Astrocyte (in vitro differentiated cells and primary cell): ENCODE results near the gene SRSF12. TPM values are rescaled to one million over a fixed set of nuclear protein-coding genes. Genes with fewer than 3 reads are reported as not detected.
A peak's percentile ranks its signal among the peaks of the same experiment; 100 is the strongest.

Experiments used
- DNase-seq: peaks from one replicate; pipeline ENCODE4 v3.0.0-alpha.2; 2010; ENCODE audit warnings: low read depth
- FAIRE-seq: peaks from 2 replicates; lab custom pipeline; 2011; peaks lifted over from hg19 to GRCh38; lab: Jason Lieb, UNC
- H2AFZ ChIP-seq: 2 replicates; pipeline ENCODE4 v1.6.0; 2012; ENCODE audit warnings: low read depth, low read length, inconsistent platforms
- H3K27ac ChIP-seq: 2 replicates; pipeline ENCODE4 v1.5.1; 2011; ENCODE audit warnings: low read depth, low read length, inconsistent platforms
- H3K27me3 ChIP-seq: 2 replicates; pipeline ENCODE4 v1.6.0; 2011; ENCODE audit warnings: low read length, inconsistent platforms; ENCODE audit not compliant: insufficient read depth
- H3K36me3 ChIP-seq: 2 replicates; pipeline ENCODE4 v1.5.1; 2011; ENCODE audit warnings: low read length, inconsistent platforms; ENCODE audit not compliant: insufficient read depth
- H3K4me1 ChIP-seq: 2 replicates; pipeline ENCODE4 v1.5.1; 2011; ENCODE audit warnings: low read length, inconsistent platforms; ENCODE audit not compliant: insufficient read depth
- H3K4me2 ChIP-seq: 2 replicates; pipeline ENCODE4 v1.6.0; 2012; ENCODE audit warnings: low read length, inconsistent platforms
- H3K4me3 ChIP-seq: 2 replicates; pipeline ENCODE4 v1.5.1; 2011; ENCODE audit warnings: low read depth, mild to moderate bottlenecking, low read length, inconsistent platforms; ENCODE audit not compliant: insufficient read depth
- H3K79me2 ChIP-seq: 2 replicates; pipeline ENCODE4 v1.6.0; 2012; ENCODE audit warnings: mild to moderate bottlenecking, low read length, inconsistent platforms; ENCODE audit not compliant: insufficient read depth
- H3K9ac ChIP-seq: 2 replicates; pipeline ENCODE4 v1.6.0; 2012; ENCODE audit warnings: mild to moderate bottlenecking, low read length, inconsistent platforms
- H3K9me3 ChIP-seq: 2 replicates; pipeline ENCODE4 v1.5.1; 2012; ENCODE audit warnings: low read depth, mild to moderate bottlenecking, low read length, inconsistent platforms; ENCODE audit not compliant: insufficient read depth
- H4K20me1 ChIP-seq: 2 replicates; pipeline ENCODE4 v1.6.0; 2012; ENCODE audit warnings: low read length, inconsistent platforms; ENCODE audit not compliant: insufficient read depth
- H3K27ac Mint-ChIP-seq: one replicate; pipeline ENCODE4 v1.8.0; 2021; ENCODE audit warnings: mild to moderate bottlenecking, mixed read lengths; ENCODE audit not compliant: unreplicated experiment
- H3K27me3 Mint-ChIP-seq: one replicate; pipeline ENCODE4 v1.8.0; 2021; ENCODE audit warnings: low read depth, mixed read lengths; ENCODE audit not compliant: unreplicated experiment
- H3K36me3 Mint-ChIP-seq: one replicate; pipeline ENCODE4 v1.8.0; 2021; ENCODE audit warnings: low read depth, mixed read lengths; ENCODE audit not compliant: unreplicated experiment
- H3K4me1 Mint-ChIP-seq: one replicate; pipeline ENCODE4 v1.8.0; 2021; ENCODE audit warnings: low read depth, mixed read lengths; ENCODE audit not compliant: unreplicated experiment
- H3K4me3 Mint-ChIP-seq: one replicate; pipeline ENCODE4 v1.8.0; 2021; ENCODE audit warnings: mild to moderate bottlenecking, moderate library complexity, mixed read lengths; ENCODE audit not compliant: unreplicated experiment
- H3K9me3 Mint-ChIP-seq: one replicate; pipeline ENCODE4 v1.8.0; 2021; ENCODE audit warnings: mild to moderate bottlenecking, mixed read lengths; ENCODE audit not compliant: unreplicated experiment
- CTCF ChIP-seq: IDR thresholded peaks from 2 replicates; pipeline ENCODE4 v1.5.1; 2011; ENCODE audit warnings: low read depth, mild to moderate bottlenecking, inconsistent platforms, low read length, moderate library complexity; ENCODE audit not compliant: insufficient read depth
- EZH2 ChIP-seq: IDR thresholded peaks from 2 replicates; pipeline ENCODE4 v1.6.1; 2012; ENCODE audit warnings: mild to moderate bottlenecking, low read length, inconsistent platforms; ENCODE audit not compliant: insufficient read depth
- total RNA-seq: library from RNA; stranded (reverse); gene quantifications from 2 replicates; pipeline ENCODE4 v1.2.1, GENCODE V29; 2021

SRSF12 gene
- total RNA-seq, 1 donor from 2014 or later, result 9.2 TPM

GRCh38 chr6:89073840-89074239, 44.0 kb downstream of the SRSF12 start:
- no peak overlapping the region for H3K9ac ChIP-seq
- Mint-ChIP-seq H3K9me3 (no peaks in the 10 kb centered on the region), H3K27ac (no peak overlapping the region), H3K4me3 (no peak overlapping the region), H3K4me1 (peaks cover 7% of the 10 kb centered on the region), H3K27me3 (no peaks in the 10 kb centered on the region), H3K36me3 (no peaks in the 10 kb centered on the region)
- FAIRE-seq, result no peak
- H3K4me2 ChIP-seq, result no peak overlapping the region
- H3K79me2 ChIP-seq, result no peaks in the 10 kb centered on the region
- no peaks in the 10 kb centered on the region for H4K20me1 ChIP-seq
- H2AFZ ChIP-seq, result no peak overlapping the region
- DNase-seq, result no peak
- H3K27me3 ChIP-seq, result peaks cover 3% of the 10 kb centered on the region
- H3K27ac ChIP-seq, result no peak overlapping the region
- no peaks in the 10 kb centered on the region for H3K4me1 ChIP-seq
- no peaks in the 10 kb centered on the region for H3K9me3 ChIP-seq
- no peaks in the 10 kb centered on the region for H3K36me3 ChIP-seq
- TF ChIP-seq EZH2 (no peak), CTCF (no peak)
- H3K4me3 ChIP-seq, result no peak overlapping the region

- H3K9ac ChIP-seq, result no peak overlapping the region
- H3K36me3 ChIP-seq, result no peaks in the 10 kb centered on the region
- no peaks in the 10 kb centered on the region for H3K9me3 Mint-ChIP-seq
- H3K79me2 ChIP-seq, result no peaks in the 10 kb centered on the region
- no peaks in the 10 kb centered on the region for H3K9me3 ChIP-seq
- no peak overlapping the region for H3K4me3 ChIP-seq
- DNase-seq, result no peak
- H3K4me2 ChIP-seq, result no peak overlapping the region
- peaks cover 3% of the 10 kb centered on the region for H3K27me3 ChIP-seq
- H2AFZ ChIP-seq, result no peak overlapping the region
- no peak overlapping the region for H3K27ac Mint-ChIP-seq
- FAIRE-seq, result no peak
- H3K27ac ChIP-seq, result no peak overlapping the region
- no peaks in the 10 kb centered on the region for H3K36me3 Mint-ChIP-seq
- H3K4me1 Mint-ChIP-seq, result peaks cover 7% of the 10 kb centered on the region
- H4K20me1 ChIP-seq, result no peaks in the 10 kb centered on the region
- H3K4me3 Mint-ChIP-seq, result no peak overlapping the region
- H3K4me1 ChIP-seq, result no peaks in the 10 kb centered on the region
- H3K27me3 Mint-ChIP-seq, result no peaks in the 10 kb centered on the region
- TF ChIP-seq CTCF, result no peak
- no peak for TF ChIP-seq EZH2
Measured at GRCh38 chr6:89073014-89073620, 44.8 kb downstream of the SRSF12 start.

- FAIRE-seq, result peak; percentile 9
- Histone ChIP-seq H3K9ac (no peak overlapping the region), H3K4me3 (no peak overlapping the region), H3K9me3 (no peaks in the 10 kb centered on the region), H3K79me2 (no peaks in the 10 kb centered on the region), H3K36me3 (no peaks in the 10 kb centered on the region), H4K20me1 (no peaks in the 10 kb centered on the region), H3K4me2 (no peak overlapping the region), H3K27me3 (peaks cover 3% of the 10 kb centered on the region), H3K4me1 (no peaks in the 10 kb centered on the region), H2AFZ (no peak overlapping the region), H3K27ac (no peak overlapping the region)
- no peaks in the 10 kb centered on the region for H3K9me3 Mint-ChIP-seq
- H3K4me3 Mint-ChIP-seq, result no peak overlapping the region
- no peak for TF ChIP-seq CTCF
- no peak for TF ChIP-seq EZH2
- H3K4me1 Mint-ChIP-seq, result peaks cover 7% of the 10 kb centered on the region
- H3K36me3 Mint-ChIP-seq, result no peaks in the 10 kb centered on the region
- no peak for DNase-seq
- no peak overlapping the region for H3K27ac Mint-ChIP-seq
- no peaks in the 10 kb centered on the region for H3K27me3 Mint-ChIP-seq
Measured at GRCh38 chr6:89071036-89071435, 46.8 kb downstream of the SRSF12 start.
